Psoas muscle (tissue), 8 donors: ENCODE measurements around the gene LRRC17. TPM values are rescaled to one million over a fixed set of nuclear protein-coding genes. Genes with fewer than 3 reads are reported as not detected.
"Not testable (repeated sequence)": the region's sequence is repeated elsewhere in the genome, so short reads cannot be mapped to it uniquely, and the experiment has no call there.

Source experiments
- ATAC-seq, 4 donors: fragments of 200-7000 bp; cut with Tn5 transposase; one replicate each; pipeline ENCODE4 v1.9.1; 2020; ENCODE audit warnings: moderate library complexity in 3 of 4, mild to moderate bottlenecking in 2 of 4
- DNase-seq, 2 donors: peaks; one replicate each; pipeline ENCODE4 v3.0.0-alpha.2; 2020
- H3K27ac ChIP-seq: fragments of 200-600 bp; one replicate; pipeline ENCODE4 v1.8.0; 2022
- H3K27me3 ChIP-seq, 3 donors: fragments of 200-600 bp in 1 of 3; one replicate each; pipeline versions ENCODE4 v1.6.1 to v1.8.0; 2013 to 2022; ENCODE audit warnings: low read length in 2 of 3, mild to moderate bottlenecking in 2 of 3, moderate library complexity in 1 of 3; ENCODE audit not compliant: insufficient read depth in 3 of 3
- H3K36me3 ChIP-seq, 2 donors: fragments of 200-600 bp in 1 of 2; one replicate each; pipeline versions ENCODE4 v1.6.1 to v1.8.0; 2013 to 2022; ENCODE audit warnings: low read depth in 1 of 2, mild to moderate bottlenecking in 1 of 2, moderate library complexity in 1 of 2; ENCODE audit not compliant: insufficient read depth in 1 of 2
- H3K4me1 ChIP-seq: fragments of 200-600 bp; one replicate; pipeline ENCODE4 v1.8.0; 2022
- H3K4me3 ChIP-seq: fragments of 200-600 bp; one replicate; pipeline ENCODE4 v1.8.0; 2022; ENCODE audit warnings: mild to moderate bottlenecking
- H3K9me3 ChIP-seq: fragments of 200-600 bp; one replicate; pipeline ENCODE4 v1.8.0; 2022
- WGBS, 3 donors: extraction: QIAGEN DNeasy Blood & Tissue Kit; methylation state at CpG; one replicate each; pipeline versions ENCODE4 v1.1.6 to v1.1.7; 2013; 5-methylcytosine and 5-hydroxymethylcytosine counted together
- intact Hi-C, 2 donors: fragments of 100-400 bp; cut with DNase I; formaldehyde crosslinking; loops; one replicate each; pipeline versions ENCODE4 v1.11.0 to v1.14.2; 2022
- polyA plus RNA-seq, 3 donors: library from polyadenylated mRNA; stranded (reverse); fragments of 200-250 nt; gene quantifications; one replicate each; pipeline ENCODE4 v1.2.3, GENCODE V29; 2013
- total RNA-seq, 4 donors: library from RNA; stranded (reverse); fragmentation: NEBNext Ultra II Directional in 2 of 4; extraction: Animal tissue kit (Norgen Biotek cat#: 25700) in 2 of 4; gene quantifications; one replicate each; pipeline versions ENCODE4 v1.2.1 to v1.2.4, GENCODE V29; 2021 to 2023
- TF ChIP-seq, protein P1 (sequence below): fragments of 200-600 bp; IDR thresholded peaks from one replicate; pipeline ENCODE4 v1.8.0; 2022; ENCODE audit warnings: antibody characterized with exemption
- donor health status: healthy with polysubstance abuse.
- donor health status: DM: no; HTN: no; CAD: no; lungs with moderate emphysema.
- donor health status: Bipolar disorder and iron deficiency.
- donor health status: healthy.
- donor health status: DM: yes; HTN: yes; CAD: no.
- donor health status: DM: no; HTN: no; CAD: no.
- donor health status: DM: no; HTN: no; CAD: no.
- donor health status: DM: yes; HTN: yes; CAD: no.

LRRC17 gene
- total and polyA plus RNA-seq, 7 donors, result 0.34 to 3.6 (median 0.84) TPM

DNA sequence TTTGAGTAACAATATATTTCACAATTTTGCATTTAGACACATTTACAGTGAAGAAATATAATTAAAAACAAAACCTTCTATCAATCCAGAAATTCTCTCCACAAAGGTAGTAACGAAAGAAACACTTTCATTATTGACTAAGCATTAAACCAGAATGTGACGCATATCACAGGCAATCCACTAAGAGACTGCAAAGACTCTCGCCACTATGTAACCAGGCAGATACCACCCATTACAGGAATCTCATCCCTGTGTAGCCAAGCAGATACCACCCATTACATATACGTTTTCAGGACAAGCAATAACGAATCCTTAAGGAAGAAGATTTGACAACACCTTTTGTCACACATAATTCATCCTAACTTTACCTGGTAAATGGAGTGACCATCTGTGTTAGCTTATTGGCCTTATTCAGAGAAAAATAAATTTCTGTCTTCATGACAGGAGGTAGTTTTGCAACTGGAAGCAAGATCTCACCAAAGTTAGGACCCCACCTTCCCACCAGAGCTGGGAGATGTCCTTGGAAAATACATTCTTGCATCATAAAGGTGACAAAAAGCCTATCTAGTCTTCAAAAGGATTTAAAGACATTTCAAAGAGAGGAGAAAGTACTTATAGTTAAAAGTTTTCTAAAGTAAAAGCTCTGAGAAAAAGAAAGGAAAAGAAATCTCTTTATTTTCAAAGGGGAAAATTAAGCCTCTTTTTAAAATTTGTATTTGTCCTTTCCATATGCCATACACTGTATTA is 30.8 kb downstream of the LRRC17 start:
- intact Hi-C loops, result no loop called here
- WGBS, 3 donors, result 88 to 89% (median 88%) methylated on average over 5 of the region's 5 CpGs
- Histone ChIP-seq H3K4me3 (no peak overlapping the region), H3K9me3 (no peaks in the 10 kb centered on the region), H3K27ac (no peak overlapping the region), H3K36me3 (no peaks in the 10 kb centered on the region), H3K4me1 (no peaks in the 10 kb centered on the region), H3K27me3 (no peaks in the 10 kb centered on the region)
- TF ChIP-seq, protein P1, sequence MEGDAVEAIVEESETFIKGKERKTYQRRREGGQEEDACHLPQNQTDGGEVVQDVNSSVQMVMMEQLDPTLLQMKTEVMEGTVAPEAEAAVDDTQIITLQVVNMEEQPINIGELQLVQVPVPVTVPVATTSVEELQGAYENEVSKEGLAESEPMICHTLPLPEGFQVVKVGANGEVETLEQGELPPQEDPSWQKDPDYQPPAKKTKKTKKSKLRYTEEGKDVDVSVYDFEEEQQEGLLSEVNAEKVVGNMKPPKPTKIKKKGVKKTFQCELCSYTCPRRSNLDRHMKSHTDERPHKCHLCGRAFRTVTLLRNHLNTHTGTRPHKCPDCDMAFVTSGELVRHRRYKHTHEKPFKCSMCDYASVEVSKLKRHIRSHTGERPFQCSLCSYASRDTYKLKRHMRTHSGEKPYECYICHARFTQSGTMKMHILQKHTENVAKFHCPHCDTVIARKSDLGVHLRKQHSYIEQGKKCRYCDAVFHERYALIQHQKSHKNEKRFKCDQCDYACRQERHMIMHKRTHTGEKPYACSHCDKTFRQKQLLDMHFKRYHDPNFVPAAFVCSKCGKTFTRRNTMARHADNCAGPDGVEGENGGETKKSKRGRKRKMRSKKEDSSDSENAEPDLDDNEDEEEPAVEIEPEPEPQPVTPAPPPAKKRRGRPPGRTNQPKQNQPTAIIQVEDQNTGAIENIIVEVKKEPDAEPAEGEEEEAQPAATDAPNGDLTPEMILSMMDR, result no peak
- ATAC-seq, result no peak
- DNase-seq, result no peak

- WGBS, 3 donors, result 92 to 94% (median 94%) methylated on average over 4 of the region's 4 CpGs
- H3K36me3 ChIP-seq, result no peaks in the 10 kb centered on the region
- no peaks in the 10 kb centered on the region for H3K4me1 ChIP-seq
Measured at GRCh38 chr7:102944241-102944640, 31.4 kb downstream of the LRRC17 start.

GRCh38 chr7:102951839-102952238 is 39.0 kb downstream of the LRRC17 start:
- ATAC-seq (no peak), DNase-seq (no peak)
- H3K27ac ChIP-seq, result no peak overlapping the region
- WGBS, 3 donors, result 93 to 97% (median 96%) methylated on average over 3 of the region's 3 CpGs
- no peak overlapping the region for H3K4me3 ChIP-seq
- H3K36me3 ChIP-seq, result no peaks in the 10 kb centered on the region
- TF ChIP-seq, protein P1, result no peak
- intact Hi-C loops, result no loop called here
- no peaks in the 10 kb centered on the region for H3K27me3 ChIP-seq
- H3K9me3 ChIP-seq, result peaks cover 6% of the 10 kb centered on the region
- no peaks in the 10 kb centered on the region for H3K4me1 ChIP-seq

More at GRCh38 chr7:102944241-102944640, 31.4 kb downstream of the LRRC17 start:
- intact Hi-C loops, result no loop called here
- Histone ChIP-seq H3K27me3 (no peaks in the 10 kb centered on the region), H3K4me3 (no peak overlapping the region), H3K27ac (no peak overlapping the region), H3K9me3 (no peaks in the 10 kb centered on the region)
- TF ChIP-seq, protein P1, result no peak
- DNase-seq (no peak), ATAC-seq (no peak)

- no peaks in the 10 kb centered on the region for H3K4me1 ChIP-seq
- TF ChIP-seq, protein P1, result no peak
- H3K36me3 ChIP-seq, result no peaks in the 10 kb centered on the region
- ATAC-seq (no peak), DNase-seq (no peak)
- H3K9me3 ChIP-seq, result peaks cover 6% of the 10 kb centered on the region
- H3K27me3 ChIP-seq, result no peaks in the 10 kb centered on the region
- H3K27ac ChIP-seq, result no peak overlapping the region
- H3K4me3 ChIP-seq, result no peak overlapping the region
- intact Hi-C loops, result no loop called here
Measured at GRCh38 chr7:102953406-102953805, 40.6 kb downstream of the LRRC17 start.

GRCh38 chr7:102954359-102954758 is 41.6 kb downstream of the LRRC17 start:
- ATAC-seq, H3K27ac ChIP-seq, H3K27me3 ChIP-seq, intact Hi-C loops, H3K36me3 ChIP-seq, H3K4me1 ChIP-seq, H3K9me3 ChIP-seq, DNase-seq, H3K4me3 ChIP-seq: not testable (repeated sequence)
- 82 to 97% (median 95%) methylated on average over 4 of the region's 4 CpGs for WGBS, 3 donors

DNA sequence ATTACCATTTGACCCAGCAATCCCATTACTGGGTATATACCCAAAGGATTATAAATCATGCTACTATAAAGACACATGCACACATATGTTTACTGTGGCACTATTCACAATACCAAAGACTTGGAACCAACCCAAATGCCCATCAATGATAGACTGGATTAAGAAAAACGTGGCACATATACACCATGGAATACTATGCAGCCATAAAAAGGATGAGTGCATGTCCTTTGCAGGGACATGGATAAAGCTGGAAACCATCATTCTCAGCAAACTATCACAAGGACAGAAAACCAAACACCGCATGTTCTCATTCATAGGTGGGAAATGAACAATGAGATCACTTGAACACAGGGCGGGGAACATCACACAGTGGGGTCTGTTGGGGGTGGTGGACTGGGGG is 45.2 kb downstream of the LRRC17 start:
- intact Hi-C loops, H3K4me1 ChIP-seq, H3K36me3 ChIP-seq, ATAC-seq, DNase-seq, H3K9me3 ChIP-seq, H3K27ac ChIP-seq, H3K4me3 ChIP-seq, H3K27me3 ChIP-seq: not testable (repeated sequence)
- WGBS, 3 donors, result 88 to 92% (median 92%) methylated on average over 3 of the region's 3 CpGs

DNA sequence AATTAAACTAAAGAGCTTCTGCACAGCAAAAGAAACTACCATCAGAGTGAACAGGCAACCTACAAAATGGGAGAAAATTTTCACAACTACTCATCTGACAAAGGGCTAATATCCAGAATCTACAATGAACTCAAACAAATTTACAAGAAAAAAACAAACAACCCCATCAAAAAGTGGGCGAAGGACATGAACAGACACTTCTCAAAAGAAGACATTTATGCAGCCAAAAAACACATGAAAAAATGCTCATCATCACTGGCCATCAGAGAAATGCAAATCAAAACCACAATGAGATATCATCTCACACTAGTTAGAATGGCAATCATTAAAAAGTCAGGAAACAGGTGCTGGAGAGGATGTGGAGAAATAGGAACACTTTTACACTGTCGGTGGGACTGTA is 49.2 kb downstream of the LRRC17 start:
- H3K4me3 ChIP-seq, intact Hi-C loops, H3K27me3 ChIP-seq, H3K36me3 ChIP-seq, H3K4me1 ChIP-seq, DNase-seq, ATAC-seq, H3K27ac ChIP-seq, H3K9me3 ChIP-seq: not testable (repeated sequence)
- WGBS, 3 donors, result 67 to 78% (median 75%) methylated on average over 1 of the region's 2 CpGs
